H1 (cell line): Measurements from ENCODE around the gene PIK3C2G. TPM values are rescaled to one million over a fixed set of nuclear protein-coding genes. Genes with fewer than 3 reads are reported as not detected.

Experiments
- EGR1 ChIP-seq: IDR thresholded peaks from 2 replicates; pipeline ENCODE4 v1.6.1; 2011; ENCODE audit warnings: low read depth, low read length, borderline replicate concordance
- POU5F1 ChIP-seq: IDR thresholded peaks from 2 replicates; pipeline ENCODE4 v1.6.1; 2011; ENCODE audit warnings: low read depth, mild to moderate bottlenecking, low read length, moderate library complexity
- RAD21 ChIP-seq, 2 experiments: IDR thresholded peaks in 1 of 2; conservative IDR thresholded peaks in 1 of 2; 2 replicates each; pipeline ENCODE4 v1.6.1; 2011; ENCODE audit warnings: low read depth in 2 of 2, low read length in 2 of 2, improper control_type of control experiment in 1 of 2, inconsistent platforms in 1 of 2, mild to moderate bottlenecking in 1 of 2, moderate library complexity in 1 of 2
- polyA plus RNA-seq, 7 experiments: library from polyadenylated mRNA; depleted of rRNA in 3 of 7; stranded (reverse) in 5 of 7; unstranded in 2 of 7; fragments of >200 nt in 5 of 7; fragments of 200-250 nt in 2 of 7; gene quantifications; 1 replicate in 5 of 7; 2 replicates in 1 of 7; 4 replicates in 1 of 7; pipeline versions ENCODE4 v1.2.1 to v1.2.3, GENCODE V29; 2011 to 2013; ENCODE audit warnings: missing spikeins in 2 of 7, mixed read lengths in 2 of 7
- total RNA-seq: library from RNA; stranded (reverse); fragmentation: NEBNext Ultra II Directional; extraction: Animal tissue kit (Norgen Biotek cat#: 25700); gene quantifications from 2 replicates; pipeline ENCODE4 v1.2.1, GENCODE V29; 2021
- TF ChIP-seq, protein P1 (sequence below): fragments of 300-600 bp; sonication (generic); IDR thresholded peaks from 2 replicates; pipeline ENCODE4 v1.7.1; 2012; ENCODE audit warnings: low read length, moderate library complexity, mild to moderate bottlenecking, inconsistent platforms; ENCODE audit not compliant: insufficient replicate concordance
- TF ChIP-seq, protein P2 (sequence below), 3 experiments: IDR thresholded peaks; 1 replicate in 2 of 3; 2 replicates in 1 of 3; pipeline versions ENCODE4 v1.5.1 to v1.6.1; 2011; ENCODE audit warnings: low read length in 3 of 3, mild to moderate bottlenecking in 3 of 3, inconsistent platforms in 2 of 3, low read depth in 1 of 3, moderate library complexity in 1 of 3; ENCODE audit not compliant: insufficient read depth in 1 of 3; ENCODE audit errors: control extremely low read depth in 1 of 3

The PIK3C2G gene
- total and polyA plus RNA-seq, 2 of the 8 experiments (the other 6 are each of a cell fraction or from before 2014, with no cell fraction given), result not detected

DNA sequence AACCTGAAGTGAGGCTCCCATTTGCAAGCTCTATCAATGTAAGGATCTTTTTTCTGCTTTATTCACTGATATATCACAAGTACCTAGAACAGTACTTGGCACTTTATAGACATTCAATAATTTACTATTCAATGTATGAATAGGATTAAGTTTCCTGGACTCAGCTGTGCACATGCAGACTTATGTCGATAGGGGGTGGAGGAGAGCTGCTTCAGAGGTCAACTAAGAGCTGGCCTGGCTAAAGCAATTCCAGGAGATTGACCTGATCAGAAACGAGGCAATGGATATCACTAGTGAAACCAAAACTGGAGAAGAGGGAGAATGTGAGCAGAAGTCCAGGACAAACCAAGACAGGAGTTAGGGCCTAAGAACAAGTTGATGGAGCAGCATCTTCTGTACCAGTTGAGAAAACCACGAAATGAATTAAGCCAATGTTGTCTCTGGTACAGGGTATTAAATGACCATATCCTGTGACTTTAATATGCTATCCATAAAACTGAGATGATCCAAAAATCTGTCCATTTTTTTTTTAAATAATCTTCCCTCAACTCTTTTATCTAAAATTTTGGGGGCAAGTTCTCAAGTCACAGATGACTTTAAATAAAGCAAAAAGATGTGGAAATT is 169.2 kb downstream of the PIK3C2G start (continued):
- TF ChIP-seq, protein P1, sequence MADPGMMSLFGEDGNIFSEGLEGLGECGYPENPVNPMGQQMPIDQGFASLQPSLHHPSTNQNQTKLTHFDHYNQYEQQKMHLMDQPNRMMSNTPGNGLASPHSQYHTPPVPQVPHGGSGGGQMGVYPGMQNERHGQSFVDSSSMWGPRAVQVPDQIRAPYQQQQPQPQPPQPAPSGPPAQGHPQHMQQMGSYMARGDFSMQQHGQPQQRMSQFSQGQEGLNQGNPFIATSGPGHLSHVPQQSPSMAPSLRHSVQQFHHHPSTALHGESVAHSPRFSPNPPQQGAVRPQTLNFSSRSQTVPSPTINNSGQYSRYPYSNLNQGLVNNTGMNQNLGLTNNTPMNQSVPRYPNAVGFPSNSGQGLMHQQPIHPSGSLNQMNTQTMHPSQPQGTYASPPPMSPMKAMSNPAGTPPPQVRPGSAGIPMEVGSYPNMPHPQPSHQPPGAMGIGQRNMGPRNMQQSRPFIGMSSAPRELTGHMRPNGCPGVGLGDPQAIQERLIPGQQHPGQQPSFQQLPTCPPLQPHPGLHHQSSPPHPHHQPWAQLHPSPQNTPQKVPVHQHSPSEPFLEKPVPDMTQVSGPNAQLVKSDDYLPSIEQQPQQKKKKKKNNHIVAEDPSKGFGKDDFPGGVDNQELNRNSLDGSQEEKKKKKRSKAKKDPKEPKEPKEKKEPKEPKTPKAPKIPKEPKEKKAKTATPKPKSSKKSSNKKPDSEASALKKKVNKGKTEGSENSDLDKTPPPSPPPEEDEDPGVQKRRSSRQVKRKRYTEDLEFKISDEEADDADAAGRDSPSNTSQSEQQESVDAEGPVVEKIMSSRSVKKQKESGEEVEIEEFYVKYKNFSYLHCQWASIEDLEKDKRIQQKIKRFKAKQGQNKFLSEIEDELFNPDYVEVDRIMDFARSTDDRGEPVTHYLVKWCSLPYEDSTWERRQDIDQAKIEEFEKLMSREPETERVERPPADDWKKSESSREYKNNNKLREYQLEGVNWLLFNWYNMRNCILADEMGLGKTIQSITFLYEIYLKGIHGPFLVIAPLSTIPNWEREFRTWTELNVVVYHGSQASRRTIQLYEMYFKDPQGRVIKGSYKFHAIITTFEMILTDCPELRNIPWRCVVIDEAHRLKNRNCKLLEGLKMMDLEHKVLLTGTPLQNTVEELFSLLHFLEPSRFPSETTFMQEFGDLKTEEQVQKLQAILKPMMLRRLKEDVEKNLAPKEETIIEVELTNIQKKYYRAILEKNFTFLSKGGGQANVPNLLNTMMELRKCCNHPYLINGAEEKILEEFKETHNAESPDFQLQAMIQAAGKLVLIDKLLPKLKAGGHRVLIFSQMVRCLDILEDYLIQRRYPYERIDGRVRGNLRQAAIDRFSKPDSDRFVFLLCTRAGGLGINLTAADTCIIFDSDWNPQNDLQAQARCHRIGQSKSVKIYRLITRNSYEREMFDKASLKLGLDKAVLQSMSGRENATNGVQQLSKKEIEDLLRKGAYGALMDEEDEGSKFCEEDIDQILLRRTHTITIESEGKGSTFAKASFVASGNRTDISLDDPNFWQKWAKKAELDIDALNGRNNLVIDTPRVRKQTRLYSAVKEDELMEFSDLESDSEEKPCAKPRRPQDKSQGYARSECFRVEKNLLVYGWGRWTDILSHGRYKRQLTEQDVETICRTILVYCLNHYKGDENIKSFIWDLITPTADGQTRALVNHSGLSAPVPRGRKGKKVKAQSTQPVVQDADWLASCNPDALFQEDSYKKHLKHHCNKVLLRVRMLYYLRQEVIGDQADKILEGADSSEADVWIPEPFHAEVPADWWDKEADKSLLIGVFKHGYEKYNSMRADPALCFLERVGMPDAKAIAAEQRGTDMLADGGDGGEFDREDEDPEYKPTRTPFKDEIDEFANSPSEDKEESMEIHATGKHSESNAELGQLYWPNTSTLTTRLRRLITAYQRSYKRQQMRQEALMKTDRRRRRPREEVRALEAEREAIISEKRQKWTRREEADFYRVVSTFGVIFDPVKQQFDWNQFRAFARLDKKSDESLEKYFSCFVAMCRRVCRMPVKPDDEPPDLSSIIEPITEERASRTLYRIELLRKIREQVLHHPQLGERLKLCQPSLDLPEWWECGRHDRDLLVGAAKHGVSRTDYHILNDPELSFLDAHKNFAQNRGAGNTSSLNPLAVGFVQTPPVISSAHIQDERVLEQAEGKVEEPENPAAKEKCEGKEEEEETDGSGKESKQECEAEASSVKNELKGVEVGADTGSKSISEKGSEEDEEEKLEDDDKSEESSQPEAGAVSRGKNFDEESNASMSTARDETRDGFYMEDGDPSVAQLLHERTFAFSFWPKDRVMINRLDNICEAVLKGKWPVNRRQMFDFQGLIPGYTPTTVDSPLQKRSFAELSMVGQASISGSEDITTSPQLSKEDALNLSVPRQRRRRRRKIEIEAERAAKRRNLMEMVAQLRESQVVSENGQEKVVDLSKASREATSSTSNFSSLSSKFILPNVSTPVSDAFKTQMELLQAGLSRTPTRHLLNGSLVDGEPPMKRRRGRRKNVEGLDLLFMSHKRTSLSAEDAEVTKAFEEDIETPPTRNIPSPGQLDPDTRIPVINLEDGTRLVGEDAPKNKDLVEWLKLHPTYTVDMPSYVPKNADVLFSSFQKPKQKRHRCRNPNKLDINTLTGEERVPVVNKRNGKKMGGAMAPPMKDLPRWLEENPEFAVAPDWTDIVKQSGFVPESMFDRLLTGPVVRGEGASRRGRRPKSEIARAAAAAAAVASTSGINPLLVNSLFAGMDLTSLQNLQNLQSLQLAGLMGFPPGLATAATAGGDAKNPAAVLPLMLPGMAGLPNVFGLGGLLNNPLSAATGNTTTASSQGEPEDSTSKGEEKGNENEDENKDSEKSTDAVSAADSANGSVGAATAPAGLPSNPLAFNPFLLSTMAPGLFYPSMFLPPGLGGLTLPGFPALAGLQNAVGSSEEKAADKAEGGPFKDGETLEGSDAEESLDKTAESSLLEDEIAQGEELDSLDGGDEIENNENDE, result no peak
- TF ChIP-seq POU5F1, result no peak
- peak; percentile 94 to 95 for TF ChIP-seq RAD21 (IDR thresholded peaks at IDR 0.05 in 1 of 2, conservative IDR thresholded peaks at IDR 0.05 in 1 of 2; ENCODE audit: low read depth in 2 of 2, low read length in 2 of 2)
- TF ChIP-seq, protein P2, sequence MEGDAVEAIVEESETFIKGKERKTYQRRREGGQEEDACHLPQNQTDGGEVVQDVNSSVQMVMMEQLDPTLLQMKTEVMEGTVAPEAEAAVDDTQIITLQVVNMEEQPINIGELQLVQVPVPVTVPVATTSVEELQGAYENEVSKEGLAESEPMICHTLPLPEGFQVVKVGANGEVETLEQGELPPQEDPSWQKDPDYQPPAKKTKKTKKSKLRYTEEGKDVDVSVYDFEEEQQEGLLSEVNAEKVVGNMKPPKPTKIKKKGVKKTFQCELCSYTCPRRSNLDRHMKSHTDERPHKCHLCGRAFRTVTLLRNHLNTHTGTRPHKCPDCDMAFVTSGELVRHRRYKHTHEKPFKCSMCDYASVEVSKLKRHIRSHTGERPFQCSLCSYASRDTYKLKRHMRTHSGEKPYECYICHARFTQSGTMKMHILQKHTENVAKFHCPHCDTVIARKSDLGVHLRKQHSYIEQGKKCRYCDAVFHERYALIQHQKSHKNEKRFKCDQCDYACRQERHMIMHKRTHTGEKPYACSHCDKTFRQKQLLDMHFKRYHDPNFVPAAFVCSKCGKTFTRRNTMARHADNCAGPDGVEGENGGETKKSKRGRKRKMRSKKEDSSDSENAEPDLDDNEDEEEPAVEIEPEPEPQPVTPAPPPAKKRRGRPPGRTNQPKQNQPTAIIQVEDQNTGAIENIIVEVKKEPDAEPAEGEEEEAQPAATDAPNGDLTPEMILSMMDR (IDR thresholded peaks at IDR 0.05; ENCODE audit: control extremely low read depth in 1 of 3, insufficient read depth in 1 of 3, low read depth in 1 of 3, low read length in 3 of 3), result peak; percentile 60 to 88 (median 65)
- TF ChIP-seq EGR1, result no peak
- TF ChIP-seq, all 59 proteins: peak for 2
